HG03045 (cell line): ENCODE results near the gene BCL2L1.

Source experiments
- ATAC-seq: cut with Tn5 transposase; IDR thresholded peaks from one replicate; pipeline ENCODE4 v1.9.1; 2021; ENCODE audit warnings: mild to moderate bottlenecking, moderate library complexity; ENCODE audit not compliant: unreplicated experiment

The BCL2L1 gene

DNA sequence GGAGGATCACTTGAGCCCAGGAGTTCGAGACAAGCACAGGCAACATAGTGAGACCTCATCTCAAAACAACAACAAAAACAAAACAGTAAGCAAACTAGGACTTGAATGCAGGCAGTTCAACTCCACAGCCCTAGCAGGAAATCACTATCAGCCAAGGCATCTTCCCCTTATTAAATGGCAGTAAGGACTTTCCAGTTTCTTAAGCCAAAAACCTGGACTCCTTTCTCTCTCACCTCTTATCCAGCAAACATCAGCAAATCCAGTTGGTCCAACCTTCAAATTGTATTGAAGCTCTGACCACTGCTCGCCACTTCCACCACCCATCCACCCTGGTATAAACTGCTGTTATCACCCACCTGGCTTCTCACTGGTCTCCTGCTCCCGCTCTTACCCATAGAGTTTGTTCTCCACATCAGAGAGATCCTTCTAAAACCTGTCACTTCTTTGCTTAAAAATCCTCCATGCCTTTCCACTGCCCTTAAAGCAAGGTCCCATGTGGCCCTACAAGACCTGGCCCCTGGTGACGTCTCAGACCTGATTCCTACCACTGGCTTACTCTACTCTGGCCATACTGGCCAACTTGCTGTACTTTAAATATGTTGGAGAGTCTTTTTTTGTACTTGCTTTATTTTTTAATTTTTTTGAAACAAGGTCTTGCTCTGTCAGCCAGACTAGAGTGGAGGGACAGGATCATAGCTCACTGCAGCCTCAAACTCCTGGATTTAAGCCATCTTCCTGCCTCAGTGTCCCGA lies 27.6 kb downstream of the BCL2L1 start:
- no peak for ATAC-seq

DNA sequence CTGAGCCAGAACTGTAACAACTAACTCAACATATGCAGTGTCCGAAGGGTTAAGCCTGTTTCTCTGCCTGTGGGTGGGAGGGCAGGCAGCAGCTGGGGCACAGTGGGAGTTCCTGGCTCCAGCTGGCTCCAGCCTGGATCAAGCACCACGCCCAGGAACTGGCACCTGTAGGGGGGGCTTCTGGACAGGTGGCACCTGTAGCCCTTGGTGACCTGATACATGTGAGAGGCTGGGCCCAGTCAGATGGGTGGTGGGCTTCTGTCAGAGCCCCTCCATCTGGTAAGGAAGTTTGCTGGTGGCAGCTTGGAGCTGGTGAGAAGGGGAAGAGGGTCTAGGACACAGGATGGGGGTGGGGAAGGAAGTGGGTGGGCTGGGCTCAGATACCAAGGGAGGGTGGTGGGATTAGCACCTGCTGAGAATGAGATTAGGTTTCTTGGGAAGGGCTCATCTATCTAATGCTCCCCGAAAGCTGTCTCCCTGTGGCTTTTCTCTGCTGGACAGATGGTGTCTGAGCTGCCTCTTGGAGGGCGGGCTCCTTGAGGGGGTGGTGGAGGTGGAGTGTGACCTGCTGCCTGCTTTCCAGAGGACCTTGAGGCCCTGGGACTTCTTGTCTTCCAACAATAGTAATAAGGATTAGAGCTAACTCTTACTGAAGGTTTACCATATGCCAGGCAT lies 28.5 kb downstream of the BCL2L1 start:
- ATAC-seq: no peak

GRCh38 chr20:31693402-31693801 lies 29.3 kb downstream of the BCL2L1 start:
- ATAC-seq: no peak

DNA sequence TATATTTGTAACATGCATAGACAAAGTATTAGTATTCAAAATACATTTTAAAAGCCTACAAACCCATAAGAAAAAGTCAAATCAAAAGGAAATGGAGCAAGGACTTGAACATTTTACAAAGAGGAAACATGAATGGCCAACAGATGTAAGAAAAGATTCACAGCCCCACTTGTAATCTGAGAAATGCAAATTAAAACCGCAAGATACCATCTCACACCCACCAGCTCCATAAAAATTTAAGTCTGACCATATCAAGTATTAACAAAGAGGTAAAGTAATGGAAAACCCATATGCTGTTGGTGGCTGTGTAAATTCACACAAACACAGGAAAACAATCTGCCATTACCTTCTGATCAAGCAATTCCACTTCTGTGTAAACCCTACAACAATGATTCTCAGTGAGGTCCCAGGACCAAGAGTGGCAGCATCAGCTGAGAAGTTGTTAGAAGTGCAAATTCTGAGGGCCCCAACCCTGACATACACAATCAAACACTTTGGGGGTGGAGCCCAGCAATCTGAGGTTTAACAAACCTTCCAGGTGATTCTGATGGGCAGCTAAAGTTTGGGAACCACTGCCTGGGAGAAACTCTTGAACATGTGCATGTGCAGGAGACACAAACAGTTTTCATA lies 30.9 kb downstream of the BCL2L1 start:
- no peak for ATAC-seq

DNA sequence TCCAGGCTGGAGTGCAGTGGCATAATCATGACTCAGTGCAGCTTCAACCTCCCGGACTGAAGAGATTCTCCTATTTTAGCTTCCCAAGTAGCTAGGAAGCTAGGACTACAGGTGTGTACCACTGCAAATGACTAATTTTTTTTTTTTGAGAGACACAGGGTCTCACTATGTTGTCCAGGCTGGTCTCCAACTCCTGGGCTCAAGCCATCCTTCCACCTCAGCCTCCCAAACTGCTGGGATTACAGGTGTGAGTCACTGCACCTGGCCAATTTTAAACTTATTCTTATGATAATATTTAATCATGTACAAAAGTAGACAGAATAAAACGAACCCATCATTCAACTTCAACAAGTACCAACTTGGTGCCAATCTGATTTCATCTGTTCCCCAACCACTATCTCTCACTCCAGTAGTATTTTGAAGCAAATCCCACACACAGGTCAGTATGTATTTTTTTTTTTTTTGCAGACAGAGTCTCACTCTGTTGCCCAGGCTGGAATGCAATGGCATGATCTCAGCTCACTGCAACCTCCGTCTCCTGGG lies 32.5 kb downstream of the BCL2L1 start:
- no peak for ATAC-seq

DNA sequence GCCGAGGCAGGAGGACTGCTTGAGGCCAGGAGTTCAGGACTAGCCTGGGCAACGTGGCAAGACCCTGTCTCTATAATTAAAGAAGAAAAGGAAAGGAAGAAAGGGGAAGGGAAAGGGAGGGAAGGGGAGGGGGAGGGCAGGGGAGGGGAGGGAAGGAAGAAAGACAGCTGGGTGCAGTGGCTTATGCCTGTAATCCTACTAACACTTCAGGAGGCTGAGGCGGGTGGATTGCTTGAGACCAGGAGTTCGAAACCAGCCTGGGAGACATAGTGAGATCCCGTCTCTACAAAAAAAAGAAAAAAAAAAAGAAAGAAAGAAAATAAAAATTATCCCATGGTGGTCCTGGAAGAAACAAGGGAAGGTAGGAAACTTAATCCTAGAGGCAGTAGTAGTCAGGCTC lies 33.5 kb downstream of the BCL2L1 start:
- no peak for ATAC-seq

DNA sequence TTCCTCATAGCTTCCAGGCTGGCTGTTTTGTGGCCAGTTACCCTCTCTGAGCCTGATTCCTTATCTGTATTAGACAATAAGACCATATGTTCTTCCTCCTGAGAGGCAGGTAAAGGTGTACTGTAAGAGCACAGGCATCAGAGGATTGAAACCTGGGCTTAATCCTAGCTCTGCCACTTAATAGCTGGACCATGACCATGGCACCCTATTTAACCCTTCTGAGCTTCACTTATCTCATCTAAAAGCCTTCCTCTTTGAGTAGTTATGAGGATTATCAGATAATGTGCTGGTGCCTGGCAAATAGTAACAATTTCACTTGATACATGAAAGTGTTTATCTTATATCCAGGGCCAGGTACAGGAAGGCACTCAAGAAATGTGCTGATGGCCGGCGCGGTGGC lies 34.9 kb downstream of the BCL2L1 start:
- ATAC-seq: no peak

DNA sequence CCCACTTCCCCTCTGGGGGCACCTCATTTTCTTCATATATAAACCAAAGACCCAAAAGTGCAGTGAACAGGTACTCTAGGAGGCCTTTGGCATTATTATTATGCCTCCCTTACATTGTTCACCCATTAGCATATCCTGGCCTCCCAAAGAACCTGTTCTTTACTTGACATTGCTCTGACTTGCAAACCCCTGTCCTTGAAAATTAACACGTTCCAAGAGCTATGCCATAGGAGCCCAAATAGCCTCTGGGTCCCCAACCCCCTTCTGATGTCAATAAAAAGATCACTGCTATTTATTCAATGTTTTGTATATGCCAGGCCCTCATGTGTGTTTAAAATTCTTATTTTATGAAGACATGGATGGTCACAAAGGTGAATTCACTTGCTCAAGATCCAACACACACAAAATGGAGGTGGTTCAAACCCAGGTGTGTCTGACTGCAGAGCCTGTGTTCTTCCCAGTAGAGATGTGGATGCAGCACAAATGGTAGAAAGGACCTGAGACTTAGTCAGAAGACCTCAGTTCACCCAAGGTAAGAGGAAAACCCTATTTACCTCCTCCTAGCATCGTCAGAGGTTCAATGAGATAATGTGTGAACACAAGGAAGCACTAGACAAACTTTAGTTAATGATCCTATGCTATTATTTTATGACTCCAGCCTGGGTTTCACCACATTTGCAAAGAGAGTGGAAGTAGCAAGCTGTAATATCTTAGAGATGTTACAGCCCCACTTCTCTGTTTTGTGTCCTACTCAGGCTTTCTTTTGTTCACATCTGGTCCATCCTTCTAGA lies 36.6 kb downstream of the BCL2L1 start:
- no peak for ATAC-seq

GRCh38 chr20:31684153-31685015 lies 38.3 kb downstream of the BCL2L1 start:
- no peak for ATAC-seq

DNA sequence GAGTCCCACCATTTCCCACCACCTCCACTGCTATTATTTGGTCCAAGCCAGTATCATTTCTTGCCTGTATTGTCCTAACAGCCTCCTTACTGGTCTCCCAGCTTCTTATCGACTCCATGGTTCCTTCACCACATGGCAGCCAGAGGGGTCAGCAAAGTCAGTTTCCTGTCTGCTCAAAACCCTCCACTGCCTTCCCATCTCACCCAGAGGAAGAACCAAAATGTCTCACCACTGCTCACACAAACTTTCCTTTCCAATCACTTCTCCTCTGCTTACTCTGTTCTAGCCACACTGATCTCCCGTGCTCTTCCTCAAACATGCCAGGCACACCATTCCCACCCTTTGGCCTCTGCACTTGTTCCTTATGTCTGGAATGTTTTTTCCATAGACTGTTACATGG lies 39.7 kb downstream of the BCL2L1 start:
- ATAC-seq: no peak

- no peak for ATAC-seq
These were observed 40.3 kb downstream of the BCL2L1 start for GRCh38 chr20:31682352-31682751.

GRCh38 chr20:31681769-31682168 lies 40.9 kb downstream of the BCL2L1 start:
- no peak for ATAC-seq

DNA sequence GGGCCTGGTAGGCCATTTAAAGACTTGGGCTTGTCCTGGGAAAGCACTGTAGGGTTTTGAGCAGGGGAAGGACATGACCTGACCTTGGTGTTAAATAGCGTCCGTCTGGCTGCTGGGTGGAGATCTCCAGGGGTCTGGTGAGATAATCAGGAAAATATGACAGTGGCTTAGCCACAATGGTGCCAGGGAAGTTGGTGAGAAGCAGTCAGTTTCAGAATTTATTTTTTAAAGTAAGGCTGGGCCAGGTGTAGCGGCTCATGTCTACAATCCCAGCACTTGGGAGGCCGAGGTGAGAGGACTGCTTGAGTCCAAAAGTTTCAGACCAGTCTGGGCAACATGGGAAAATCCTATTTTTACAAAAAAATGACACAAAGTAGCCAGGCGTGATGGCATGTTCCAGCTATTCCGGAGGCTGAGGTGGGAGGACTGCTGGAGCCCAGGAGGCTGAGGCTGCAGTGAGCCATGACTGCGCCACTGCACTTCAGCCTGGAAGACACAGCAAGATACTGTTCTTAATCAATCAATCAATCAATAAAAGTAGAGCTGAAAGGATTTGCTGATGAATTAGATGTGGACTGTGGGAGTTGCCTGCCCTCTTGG lies 41.4 kb downstream of the BCL2L1 start:
- ATAC-seq: no peak

DNA sequence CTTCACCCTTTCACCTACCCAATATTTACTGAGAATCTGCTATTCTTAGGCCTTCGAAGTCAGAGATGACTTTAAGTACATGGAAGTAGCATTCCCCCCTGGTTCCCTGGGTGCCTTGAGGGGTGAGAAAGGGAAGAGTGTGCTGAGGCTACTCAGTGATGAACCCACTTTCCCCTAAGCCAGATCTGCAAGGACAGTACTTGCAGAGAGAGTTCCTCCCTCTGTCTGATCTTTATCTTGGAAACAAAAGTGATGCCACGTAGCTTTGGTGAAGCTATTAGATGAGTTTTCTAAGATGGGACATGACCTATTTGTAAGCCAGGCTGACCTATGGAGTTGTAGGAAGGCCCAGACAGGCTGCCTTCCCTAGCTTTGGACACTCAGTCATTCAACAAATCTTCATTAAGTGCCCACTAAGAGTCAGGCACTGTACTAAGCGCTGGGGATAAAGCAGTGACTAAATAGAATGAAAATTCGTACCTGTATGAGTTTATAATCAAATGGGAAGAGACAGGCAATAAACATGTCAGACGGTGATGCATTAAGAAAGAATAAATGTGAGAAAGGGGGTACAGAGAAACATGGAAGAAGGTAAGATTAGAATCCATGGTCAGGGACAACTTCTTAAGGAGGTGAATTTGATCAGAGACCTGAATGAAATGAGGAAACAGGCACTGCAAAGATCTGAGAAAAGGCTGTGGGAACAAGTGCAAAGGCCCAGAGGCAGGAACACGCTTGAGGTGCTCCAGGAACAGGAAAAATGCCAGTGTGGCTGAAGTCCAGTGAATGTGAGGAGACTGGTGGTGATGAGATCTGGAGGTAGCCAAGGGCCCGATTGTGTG lies 42.2 kb downstream of the BCL2L1 start:
- no peak for ATAC-seq

- ATAC-seq: no peak
These were observed 43.0 kb downstream of the BCL2L1 start for GRCh38 chr20:31679357-31680285.

DNA sequence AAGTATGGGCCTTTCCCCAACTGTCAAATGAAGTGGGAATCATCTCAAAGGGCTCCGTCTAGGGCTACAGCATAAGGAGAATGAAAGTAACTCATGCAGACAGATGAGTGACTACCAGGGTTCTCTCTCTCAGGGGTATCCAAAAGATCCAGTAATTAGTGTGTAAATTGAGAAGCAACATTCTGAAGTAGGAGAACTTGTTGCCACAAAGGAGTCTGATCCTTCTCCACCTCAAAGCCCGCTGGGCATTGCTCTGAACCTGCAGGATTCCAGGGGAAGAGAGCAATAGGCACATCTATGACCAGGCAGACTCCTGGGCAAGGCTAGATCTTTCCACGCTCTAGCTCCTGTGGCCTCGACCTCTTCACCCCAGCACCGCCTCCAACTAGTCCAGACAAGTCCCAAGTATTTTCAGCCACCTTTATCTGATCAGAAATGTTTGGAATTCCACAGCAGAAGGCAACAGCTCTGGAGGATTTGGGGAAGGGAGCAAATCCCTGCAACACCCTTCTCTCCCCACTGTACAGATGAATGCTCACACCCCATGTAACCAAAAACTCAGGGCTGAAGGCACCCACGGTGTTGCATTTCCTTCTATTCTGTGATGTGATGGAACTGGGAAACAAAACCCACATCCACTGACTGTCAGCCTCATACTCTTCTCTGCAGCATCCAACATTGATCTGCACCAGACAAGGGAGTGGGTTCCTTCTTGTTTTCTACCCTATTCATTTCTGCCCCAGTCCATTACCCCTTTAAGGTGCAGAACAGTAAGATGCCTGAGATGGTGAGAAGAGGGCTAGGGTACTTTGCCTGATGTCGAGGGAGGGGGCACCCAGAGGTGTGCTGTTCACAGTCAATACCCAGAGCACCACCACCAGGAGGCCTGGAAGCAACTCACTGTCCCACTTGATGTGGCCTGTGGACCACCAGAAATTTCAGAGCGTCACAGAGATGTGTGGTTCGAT lies 44.0 kb downstream of the BCL2L1 start:
- no peak for ATAC-seq
